PFSK-1 (cell line): Measurements from ENCODE around the gene AVPR1B.

Source experiments
- POLR2AphosphoS5 ChIP-seq: IDR thresholded peaks from 2 replicates; pipeline ENCODE4 v1.6.1; 2012; ENCODE audit warnings: low read depth, mild to moderate bottlenecking, control low read depth, low read length, moderate library complexity
- SIN3A ChIP-seq: IDR thresholded peaks from 2 replicates; pipeline ENCODE4 v1.6.1; 2012; ENCODE audit warnings: mild to moderate bottlenecking, low read length, moderate library complexity, borderline replicate concordance; ENCODE audit not compliant: insufficient read depth
- TAF1 ChIP-seq: IDR thresholded peaks from 2 replicates; pipeline ENCODE4 v1.6.1; 2012; ENCODE audit warnings: low read length, control low read depth, borderline replicate concordance; ENCODE audit not compliant: insufficient read depth

- TF ChIP-seq TAF1: no peak
- no peak for TF ChIP-seq POLR2AphosphoS5
- no peak for TF ChIP-seq SIN3A
Measured at GRCh38 chr1:206094024-206094423, 23.2 kb downstream of the AVPR1B start.
